Breast epithelium (tissue), 3 donors: ENCODE data around the gene SLC25A33.

ENCODE experiments used
- POLR2A ChIP-seq: fragments of 450-650 bp; IDR thresholded peaks from one replicate; pipeline ENCODE4 v1.6.1; 2016; ENCODE audit warnings: antibody characterized with exemption, mild to moderate bottlenecking, moderate library complexity
- POLR2AphosphoS5 ChIP-seq, 3 donors: sonication (generic); formaldehyde crosslinking; IDR thresholded peaks; one replicate each; pipeline ENCODE4 v1.6.1; 2017; ENCODE audit warnings: antibody characterized with exemption in 3 of 3
- TF ChIP-seq, protein P1 (sequence below), 3 donors: fragments of 450-650 bp; IDR thresholded peaks; one replicate each; pipeline ENCODE4 v1.5.1; 2016 to 2017; ENCODE audit warnings: antibody characterized with exemption in 3 of 3, mild to moderate bottlenecking in 3 of 3, moderate library complexity in 3 of 3

DNA sequence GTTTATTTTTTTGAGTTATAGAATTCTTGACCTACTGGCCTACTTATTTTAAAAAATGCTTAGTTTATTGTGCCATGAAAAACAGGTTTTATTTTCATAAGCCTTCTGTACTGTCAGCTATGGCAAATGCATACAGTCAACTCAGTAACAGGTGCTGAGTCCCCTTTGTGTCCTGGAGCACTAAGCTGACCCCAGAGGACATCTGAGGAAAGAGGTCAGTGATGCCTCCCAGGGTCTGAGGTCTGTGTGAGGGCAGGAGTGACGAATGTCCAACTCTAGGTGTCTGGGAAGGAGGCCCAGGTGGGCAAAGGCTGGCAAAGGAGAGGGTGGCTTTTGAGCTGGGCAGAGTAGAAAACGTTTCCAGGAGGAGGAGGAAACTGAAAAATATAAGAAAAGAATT lies 41.7 kb downstream of the SLC25A33 start:
- TF ChIP-seq, protein P1, sequence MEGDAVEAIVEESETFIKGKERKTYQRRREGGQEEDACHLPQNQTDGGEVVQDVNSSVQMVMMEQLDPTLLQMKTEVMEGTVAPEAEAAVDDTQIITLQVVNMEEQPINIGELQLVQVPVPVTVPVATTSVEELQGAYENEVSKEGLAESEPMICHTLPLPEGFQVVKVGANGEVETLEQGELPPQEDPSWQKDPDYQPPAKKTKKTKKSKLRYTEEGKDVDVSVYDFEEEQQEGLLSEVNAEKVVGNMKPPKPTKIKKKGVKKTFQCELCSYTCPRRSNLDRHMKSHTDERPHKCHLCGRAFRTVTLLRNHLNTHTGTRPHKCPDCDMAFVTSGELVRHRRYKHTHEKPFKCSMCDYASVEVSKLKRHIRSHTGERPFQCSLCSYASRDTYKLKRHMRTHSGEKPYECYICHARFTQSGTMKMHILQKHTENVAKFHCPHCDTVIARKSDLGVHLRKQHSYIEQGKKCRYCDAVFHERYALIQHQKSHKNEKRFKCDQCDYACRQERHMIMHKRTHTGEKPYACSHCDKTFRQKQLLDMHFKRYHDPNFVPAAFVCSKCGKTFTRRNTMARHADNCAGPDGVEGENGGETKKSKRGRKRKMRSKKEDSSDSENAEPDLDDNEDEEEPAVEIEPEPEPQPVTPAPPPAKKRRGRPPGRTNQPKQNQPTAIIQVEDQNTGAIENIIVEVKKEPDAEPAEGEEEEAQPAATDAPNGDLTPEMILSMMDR (IDR thresholded peaks at IDR 0.05): no peak
- no peak for TF ChIP-seq POLR2A
- no peak for TF ChIP-seq POLR2AphosphoS5 (IDR thresholded peaks at IDR 0.05)
